GM21381 (cell line): ENCODE data around the gene GALK1.

Experiments used
- ATAC-seq: cut with Tn5 transposase; IDR thresholded peaks from one replicate; pipeline ENCODE4 v1.9.1; 2021; ENCODE audit warnings: mild to moderate bottlenecking, moderate library complexity; ENCODE audit not compliant: unreplicated experiment

Gene GALK1

DNA sequence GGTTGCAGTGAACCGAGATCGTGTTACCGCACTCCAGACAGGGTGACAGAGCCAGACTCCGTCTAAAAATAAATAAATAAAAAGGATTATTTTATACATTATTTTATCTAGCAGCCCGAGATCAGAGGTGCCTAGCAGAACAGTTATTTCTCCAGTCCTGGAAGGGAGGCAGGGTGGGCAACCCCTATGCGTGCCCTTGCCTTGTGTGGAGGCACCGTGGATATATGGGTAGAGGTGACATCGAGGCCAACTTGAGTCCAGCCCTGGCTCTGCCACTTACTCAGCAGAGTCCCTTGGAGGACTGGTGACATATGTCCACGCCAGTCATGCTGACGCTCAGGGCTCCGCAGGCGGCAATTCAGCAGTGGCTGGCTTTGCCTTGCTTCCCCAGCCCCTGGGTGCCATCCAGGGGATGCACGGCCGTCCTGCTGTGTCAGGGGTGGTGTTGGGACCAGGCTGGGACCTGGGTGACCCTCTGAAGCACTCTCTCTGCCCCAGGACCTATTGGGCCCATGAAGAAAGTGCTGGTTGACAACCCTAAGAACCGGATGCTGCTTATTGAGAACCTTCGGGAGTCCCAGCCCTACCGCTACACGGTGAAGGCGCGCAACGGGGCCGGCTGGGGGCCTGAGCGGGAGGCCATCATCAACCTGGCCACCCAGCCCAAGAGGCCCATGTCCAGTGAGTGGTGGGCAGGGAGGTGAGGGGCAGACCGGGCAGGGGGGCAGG, 13.2 kb downstream of the GALK1 start:
- ATAC-seq: no peak

DNA sequence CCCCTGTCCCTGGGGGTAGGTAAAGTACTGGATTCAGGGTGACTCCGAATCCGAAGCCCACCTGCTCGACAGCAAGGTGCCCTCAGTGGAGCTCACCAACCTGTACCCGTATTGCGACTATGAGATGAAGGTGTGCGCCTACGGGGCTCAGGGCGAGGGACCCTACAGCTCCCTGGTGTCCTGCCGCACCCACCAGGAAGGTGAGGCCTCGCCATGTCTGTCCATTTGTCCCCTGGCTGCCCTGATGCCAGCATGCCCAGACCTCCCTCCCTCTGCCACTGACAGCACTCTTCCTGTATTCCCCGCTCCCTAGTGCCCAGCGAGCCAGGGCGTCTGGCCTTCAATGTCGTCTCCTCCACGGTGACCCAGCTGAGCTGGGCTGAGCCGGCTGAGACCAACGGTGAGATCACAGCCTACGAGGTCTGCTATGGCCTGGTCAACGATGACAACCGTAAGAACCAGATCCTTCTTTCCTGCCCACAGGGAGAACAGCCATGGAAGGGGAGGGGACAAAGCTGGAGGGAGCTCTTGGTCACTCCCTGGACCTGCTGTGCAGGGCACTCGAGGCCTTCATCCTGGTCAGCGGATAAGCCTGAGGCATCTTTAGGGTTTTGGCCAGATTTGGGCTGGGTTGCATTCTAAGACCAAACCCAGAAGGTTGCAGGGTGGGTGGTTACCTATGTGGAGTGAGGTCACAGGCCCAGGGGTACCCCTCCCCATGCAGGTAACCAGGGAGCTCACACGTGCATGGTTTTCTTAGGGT, 14.2 kb downstream of the GALK1 start:
- no peak for ATAC-seq

DNA sequence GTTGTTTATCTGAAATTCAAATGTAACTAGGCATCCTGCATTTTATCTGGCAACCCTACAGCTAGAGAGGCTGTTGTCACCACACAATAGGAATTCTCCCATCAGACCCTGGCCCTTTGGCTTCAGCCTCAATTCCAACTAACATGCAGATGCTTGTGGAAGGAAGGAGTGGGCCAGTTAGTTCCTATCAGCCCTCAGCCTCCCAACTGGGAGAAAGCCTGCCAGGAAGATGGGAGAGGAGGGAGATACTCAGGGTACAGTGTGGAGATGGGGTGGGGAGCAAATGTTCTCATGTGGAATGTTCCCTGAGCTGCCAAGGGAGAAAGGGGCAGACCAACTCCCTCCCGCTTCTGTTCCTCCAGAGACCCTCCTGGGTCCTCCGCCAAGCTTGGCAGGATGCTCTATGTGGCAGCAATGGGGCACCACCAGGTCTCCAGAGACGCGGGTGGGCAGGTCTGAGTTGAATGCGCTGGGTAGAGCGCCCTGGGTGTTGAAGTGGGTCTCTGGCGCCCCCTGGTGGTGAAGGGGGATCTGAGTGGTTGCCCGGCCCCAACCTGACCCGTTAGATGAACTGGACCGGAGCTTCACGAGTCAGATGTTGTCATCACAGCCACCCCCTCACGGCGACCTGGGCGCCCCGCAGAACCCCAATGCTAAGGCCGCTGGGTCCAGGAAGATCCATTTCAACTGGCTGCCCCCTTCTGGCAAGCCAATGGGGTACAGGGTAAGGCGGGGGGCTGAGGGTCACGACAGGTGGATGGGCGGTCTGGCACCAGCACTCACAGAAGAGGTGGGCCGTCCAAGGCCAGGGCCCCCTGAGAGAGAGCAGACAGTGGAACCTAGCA, 15.2 kb downstream of the GALK1 start:
- no peak for ATAC-seq

DNA sequence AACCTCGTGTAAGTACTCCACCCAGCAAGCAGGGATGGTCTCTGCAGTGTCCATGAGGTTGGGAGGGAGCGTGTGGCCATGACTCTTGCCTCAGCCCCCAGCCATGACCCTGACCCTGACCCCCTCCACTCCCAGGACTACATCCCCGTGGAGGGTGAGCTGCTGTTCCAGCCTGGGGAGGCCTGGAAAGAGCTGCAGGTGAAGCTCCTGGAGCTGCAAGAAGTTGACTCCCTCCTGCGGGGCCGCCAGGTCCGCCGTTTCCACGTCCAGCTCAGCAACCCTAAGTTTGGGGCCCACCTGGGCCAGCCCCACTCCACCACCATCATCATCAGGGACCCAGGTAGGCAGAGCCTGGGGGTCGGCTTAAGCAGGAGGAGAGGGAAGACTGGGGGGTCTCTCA, 16.3 kb downstream of the GALK1 start:
- no peak for ATAC-seq

DNA sequence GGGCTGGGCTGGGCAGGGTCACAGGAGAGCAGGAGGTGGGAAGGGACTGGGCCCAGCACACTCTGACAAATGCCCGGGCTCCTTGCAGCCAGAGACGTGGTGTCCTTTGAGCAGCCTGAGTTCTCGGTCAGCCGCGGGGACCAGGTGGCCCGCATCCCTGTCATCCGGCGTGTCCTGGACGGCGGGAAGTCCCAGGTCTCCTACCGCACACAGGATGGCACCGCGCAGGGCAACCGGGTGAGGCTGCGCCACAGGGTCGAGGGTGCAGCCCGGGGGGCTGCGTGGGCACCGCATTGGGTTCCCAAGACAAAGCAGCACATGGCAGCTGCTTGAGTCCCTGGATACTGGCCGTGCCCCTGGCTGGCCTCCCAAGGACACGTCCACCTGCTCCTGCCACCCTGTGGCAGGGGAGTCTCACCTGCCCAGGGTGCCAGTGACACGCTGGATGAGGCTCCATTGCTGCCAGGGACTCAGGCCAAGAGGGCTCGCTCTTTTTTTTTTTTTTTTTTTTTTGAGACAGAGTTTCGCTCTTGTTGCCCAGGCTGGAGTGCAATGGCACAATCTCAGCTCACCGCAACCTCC, 21.3 kb downstream of the GALK1 start:
- ATAC-seq: no peak

GRCh38 chr17:75742337-75742736, 22.7 kb downstream of the GALK1 start:
- ATAC-seq: no peak

DNA sequence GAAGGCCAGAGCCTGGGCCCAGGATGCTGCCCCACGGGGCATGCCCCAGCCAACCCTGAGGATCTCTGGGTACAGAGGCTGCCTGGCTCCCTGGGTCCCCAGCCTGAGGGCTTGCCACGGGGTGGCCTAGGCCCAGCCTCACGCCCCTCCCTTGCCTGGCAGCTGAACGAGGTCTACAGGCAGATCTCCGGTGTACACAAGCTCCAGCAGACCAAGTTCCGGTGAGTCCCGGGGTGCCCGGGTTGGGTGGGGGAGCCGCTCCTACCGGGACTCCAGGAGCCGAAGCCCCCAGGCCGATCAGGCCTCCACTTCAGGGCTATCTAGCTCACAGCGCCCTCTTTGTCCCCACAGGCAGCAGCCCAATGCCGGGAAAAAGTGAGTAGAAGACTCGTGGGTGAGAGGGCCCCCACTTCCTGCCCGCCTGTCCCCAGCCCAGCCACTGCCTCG, 24.3 kb downstream of the GALK1 start:
- ATAC-seq: no peak

DNA sequence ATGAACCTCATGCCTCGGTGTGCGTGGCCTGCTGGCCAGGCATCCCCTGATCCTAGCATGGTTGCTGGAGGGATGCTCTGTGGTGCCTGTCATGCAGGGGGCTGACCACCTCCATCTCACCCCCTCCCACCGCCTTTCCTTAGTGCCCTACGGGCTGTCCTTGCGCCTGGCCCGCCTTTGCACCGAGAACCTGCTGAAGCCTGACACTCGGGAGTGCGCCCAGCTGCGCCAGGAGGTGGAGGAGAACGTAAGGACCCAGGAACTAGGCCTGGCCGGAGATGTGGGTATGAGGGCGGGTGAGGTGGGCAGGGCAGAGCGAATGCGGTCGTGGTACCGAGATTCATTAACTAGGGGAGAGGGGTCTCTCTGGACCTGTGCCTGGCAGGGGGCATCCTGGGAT, 24.8 kb downstream of the GALK1 start:
- no peak for ATAC-seq

DNA sequence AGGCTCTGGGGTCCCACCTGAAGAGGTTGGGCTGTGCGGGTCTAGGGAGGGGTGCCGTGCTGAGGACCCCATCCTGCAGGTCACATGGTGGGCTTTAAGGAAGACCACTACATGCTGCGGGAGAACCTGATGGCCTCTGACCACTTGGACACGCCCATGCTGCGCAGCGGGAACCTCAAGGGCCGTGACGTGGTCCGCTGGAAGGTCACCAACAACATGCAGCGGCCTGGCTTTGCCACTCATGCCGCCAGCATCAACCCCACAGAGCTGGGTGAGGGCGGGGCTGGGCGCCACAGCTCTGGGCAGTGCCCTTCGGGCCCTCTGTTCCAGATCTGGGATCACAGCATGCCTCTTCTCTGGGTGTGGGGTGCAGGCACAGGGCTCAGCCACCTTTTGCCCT, 25.2 kb downstream of the GALK1 start:
- ATAC-seq: no peak

DNA sequence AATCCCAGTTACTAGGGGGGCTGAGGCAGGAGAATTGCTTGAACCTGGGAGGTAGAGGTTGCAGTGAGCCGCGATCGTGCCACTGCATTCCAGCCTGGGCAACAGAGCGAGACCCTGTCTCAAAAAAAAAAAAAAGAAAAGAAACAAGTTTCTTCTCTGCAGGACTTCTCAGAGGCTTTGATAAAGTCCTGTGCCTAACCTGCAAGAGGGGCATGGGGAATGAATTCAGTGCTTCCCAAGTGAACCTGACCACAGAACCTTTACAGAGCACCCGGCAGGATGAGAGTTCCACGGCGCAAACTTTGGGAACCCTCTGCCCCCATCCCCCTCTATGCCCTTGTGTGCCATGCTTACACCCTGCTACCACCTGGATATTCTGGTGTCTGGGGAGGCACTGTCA, 25.8 kb downstream of the GALK1 start:
- no peak for ATAC-seq

DNA sequence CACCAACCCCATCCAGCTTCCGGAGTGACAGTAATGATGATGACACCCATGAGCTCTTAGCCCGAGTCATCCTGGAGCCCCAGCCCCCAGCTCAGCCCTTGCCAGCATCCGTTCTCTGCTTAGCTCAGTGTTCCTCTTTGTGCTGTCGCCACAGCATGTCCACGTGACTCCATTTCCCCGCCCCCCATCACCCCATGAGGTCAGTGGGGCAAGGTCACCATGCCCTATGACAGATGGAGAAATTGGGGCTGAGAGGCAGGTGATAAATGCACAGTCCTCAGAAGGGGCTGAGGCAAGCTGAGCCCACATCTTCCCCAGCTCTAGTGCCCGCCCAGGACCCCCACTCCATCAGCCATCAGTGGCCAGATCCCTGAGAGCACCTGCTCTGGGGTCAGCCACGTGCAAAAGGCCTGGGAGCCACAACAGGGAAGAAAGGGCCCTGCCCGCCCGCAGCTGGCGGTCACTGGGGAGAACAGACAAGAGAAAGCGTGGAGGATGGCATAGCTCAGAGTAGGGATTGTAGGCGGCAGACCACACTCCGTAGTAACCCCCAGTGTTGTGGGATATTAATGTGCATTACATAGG, 26.7 kb downstream of the GALK1 start:
- ATAC-seq: no peak

DNA sequence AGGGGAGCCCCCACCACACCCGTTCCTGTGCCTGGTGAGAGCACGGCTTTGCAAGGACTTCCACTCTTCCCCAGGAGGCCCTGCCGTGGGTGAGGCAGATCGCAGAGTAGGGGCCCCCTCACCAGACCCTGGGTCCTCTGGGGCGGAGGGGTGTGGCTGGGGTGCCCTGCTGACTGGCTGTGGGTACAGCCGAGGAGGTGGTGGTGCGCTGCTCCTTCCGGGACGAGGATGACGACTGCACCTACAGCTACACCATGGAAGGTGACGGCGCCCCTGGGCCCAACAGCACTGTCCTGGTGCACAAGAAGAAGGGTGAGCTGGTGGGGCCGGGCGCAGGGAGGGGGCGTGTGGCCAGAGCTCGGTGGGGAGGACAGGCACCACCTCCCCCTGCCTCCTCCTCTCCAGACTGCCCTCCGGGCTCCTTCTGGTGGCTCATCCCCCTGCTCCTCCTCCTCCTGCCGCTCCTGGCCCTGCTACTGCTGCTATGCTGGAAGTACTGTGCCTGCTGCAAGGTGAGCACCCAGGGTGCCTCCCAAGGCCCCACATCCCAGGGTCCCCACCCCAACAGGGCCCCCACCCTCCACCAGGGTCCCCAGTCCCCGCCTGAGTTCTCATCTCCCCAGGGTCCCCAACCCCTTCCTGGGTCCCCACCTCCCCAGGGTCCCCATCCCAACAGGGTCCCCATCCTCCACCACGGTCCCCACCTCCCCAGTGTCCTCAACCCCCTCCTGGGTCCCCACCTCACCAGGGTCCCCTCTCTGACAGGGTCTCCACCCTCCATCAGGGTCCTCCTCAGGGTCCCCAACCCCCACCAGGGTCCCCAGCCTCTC, 27.6 kb downstream of the GALK1 start:
- no peak for ATAC-seq

- no peak for ATAC-seq
Measured at GRCh38 chr17:75736173-75736835, 28.7 kb downstream of the GALK1 start.

- ATAC-seq: no peak
Measured at GRCh38 chr17:75734674-75735294, 30.2 kb downstream of the GALK1 start.

- ATAC-seq: no peak
Measured at GRCh38 chr17:75733471-75733870, 31.5 kb downstream of the GALK1 start.

- no peak for ATAC-seq
Measured at GRCh38 chr17:75731716-75732498, 33.1 kb downstream of the GALK1 start.

- no peak for ATAC-seq
Measured at GRCh38 chr17:75731086-75731715, 33.8 kb downstream of the GALK1 start.

DNA sequence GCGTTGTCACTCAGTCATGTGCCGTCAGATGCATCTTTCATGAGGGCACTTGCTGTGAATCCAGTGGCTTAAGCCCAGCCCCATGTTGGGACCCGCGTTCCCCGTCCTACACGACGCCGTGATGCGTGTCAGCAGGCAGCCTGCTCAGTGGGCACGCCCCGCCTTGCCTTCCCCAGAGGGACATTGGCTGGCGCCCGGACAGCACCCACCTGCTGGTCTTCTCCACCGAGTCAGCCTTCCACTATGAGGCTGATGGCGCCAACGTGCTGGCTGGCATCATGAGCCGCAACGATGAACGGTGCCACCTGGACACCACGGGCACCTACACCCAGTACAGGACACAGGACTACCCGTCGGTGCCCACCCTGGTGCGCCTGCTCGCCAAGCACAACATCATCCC, 34.9 kb downstream of the GALK1 start:
- ATAC-seq: no peak
